ENCODE data around the gene FXYD7.

The FXYD7 gene

DNA sequence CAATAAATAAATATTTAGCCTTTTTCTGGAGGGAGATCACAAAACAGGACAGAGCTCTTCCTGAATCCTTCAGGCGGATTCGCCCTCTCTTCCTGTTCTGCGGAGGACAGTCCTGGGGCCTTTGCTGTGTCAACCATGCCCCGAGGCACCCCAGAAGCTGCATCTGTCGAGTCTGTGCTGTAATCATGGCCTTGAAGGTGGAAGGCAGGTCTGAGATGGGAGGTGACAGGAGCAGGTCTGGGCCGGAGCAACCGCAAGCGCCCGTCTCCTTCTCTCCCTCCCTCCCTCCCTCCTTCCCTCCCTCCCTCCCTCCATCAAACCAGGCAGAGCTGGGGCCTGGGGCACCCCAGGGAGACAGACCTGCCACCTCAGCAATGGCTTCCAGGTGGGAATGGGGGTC lies 32.1 kb upstream of the FXYD7 start:
- DNase-seq (ENCODE audit: low spot score), result no peak

DNA sequence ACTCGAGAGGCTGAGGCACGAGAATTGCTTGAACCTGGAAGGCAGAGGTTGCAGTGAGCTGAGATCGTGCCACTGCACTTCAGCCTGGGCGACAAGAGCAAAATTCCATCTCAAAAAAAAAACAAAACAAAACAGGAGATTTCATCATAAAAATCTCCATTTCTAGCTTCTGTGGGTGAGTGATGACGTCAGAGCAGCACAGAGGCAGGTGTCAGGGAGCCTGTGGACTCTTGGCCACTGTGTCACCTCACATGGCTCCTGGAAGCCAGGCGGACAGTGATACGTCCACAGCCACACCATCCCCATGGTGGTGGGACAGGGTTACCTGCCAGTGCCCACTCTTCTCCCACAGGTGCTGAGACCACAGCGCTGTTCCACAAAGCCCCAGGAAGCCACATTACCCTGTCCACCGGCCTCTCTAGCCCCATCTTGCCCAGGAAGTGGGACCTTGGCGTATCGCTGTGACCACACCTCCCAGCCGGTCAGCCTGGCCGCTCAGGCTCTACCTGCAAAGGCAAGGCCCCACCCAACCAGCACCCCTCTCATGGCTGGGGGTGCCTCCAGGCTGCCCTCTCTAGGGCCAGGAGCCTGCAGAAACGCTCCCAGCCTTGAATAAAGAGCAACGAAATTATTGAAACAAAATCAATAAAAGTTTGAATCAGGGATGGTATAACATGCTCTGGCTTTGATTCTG lies 29.9 kb upstream of the FXYD7 start:
- DNase-seq (ENCODE audit: low spot score), result no peak

DNA sequence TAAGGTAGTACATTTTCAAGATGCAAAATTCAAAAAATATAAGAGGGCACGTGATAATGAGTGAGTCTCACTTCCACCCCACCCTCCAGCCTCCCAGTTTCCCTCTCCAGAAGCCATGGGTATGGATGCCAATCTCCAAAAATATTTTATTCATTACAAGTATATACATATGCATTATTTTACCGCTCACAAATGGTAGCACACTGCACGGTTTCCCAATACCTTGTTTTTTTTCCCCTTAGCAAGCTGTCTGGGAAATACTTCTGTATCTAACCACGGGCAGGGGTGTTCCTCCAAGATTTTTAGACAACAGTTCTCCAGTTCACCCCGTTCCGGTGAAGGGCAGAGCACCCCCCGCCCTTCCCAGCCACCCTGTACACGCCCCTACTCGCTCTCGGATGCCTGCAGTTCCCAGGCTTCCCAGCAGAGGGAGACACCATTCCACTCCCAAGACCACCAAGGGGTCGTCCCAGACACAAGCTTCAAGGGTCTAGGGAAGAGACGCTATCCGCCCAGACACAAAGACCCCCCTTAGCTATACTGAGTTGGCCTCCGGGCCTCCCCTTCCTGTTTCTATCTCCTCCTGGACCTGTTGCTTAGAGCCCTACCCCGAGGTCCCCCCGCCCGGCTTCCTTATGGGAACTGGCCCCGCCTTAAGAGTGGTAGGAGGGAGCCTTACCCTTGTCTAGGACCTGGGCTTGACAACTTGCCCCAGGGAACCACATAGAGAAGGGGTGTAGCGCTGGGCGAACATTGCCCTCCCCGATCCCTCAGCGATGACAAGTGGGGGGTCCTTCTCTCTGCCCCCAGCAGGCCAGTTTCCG lies 28.5 kb upstream of the FXYD7 start:
- peak; percentile 68 for DNase-seq (ENCODE audit: low spot score)

DNA sequence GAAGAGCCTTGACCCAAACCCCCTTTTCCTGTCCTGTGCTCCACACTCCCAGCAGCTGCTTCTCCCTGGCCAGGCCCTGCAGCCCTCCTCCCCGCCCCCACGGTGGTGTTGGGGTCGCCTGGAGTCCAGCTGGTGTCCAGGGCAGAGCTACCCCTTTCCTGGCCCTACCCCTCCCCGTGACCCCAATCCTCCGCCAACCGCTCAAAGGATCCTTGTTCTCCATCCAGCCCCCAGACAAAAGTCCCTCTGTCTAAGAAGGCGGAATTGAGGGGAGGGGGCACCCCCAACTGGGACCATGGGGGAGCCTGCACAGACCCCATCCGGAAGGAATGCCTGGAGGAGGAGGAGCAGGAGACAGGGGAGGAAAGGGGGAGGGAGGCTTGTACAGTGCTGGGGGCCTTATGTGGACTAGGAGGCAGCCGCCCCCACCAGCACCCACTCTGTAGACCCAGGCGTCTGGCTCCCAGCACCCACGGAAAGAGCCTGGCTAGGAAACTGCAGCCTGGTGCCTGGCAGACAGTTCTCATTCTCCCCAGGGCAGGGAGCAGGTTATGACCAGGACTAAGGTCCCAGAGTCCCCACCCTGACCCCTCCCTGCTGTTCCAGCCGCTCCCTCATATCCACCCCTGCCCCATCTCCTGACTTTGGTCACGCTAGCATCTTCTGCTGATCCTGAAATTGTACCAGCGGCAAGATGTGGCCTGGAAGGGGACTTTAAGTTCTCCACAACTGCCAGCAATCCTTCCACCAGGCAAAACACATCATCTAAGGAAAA lies 27.7 kb upstream of the FXYD7 start, which contains the start of gene FXYD3:
Gene FXYD3, plus strand, starts transcription at position 647 of the 775 bp plus-strand sequence. CDS start 3,554 bp downstream, outside the sequence.
- DNase-seq (ENCODE audit: low spot score), result no peak

DNA sequence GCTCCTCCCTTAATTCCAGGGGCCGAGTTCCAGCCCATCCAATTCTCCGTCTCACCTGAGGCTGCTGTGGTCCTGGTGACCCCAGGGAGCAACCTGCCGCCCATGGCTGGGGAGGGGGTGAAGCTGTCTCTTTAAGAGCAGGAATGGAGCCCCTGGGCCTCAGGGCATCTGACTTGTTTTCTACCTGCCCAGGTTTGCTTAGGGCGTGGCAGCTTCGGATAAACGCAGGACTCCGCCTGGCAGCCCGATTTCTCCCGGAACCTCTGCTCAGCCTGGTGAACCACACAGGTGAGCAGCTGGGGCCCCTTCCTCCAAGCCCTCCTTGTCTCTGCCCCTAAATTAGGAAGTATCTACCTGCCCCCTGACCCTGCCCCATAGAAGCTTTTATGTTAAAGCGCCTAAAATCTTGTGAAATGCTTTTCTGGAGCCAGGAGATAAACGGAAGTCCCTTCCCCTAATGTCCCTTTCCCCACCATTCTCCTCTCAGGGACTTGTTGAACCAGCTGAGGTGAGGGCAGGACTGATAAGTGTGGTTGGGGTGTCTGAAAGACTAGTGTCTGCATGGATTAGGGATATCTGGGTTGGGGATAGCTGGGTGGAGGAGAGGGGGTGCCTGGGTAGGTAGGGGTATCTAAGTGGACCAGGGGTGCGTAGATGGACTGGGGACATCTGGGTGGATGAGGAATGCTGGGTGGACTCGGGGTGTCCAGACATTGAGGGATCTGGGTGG lies 26.8 kb upstream of the FXYD7 start:
- DNase-seq (ENCODE audit: low spot score), result no peak

DNA sequence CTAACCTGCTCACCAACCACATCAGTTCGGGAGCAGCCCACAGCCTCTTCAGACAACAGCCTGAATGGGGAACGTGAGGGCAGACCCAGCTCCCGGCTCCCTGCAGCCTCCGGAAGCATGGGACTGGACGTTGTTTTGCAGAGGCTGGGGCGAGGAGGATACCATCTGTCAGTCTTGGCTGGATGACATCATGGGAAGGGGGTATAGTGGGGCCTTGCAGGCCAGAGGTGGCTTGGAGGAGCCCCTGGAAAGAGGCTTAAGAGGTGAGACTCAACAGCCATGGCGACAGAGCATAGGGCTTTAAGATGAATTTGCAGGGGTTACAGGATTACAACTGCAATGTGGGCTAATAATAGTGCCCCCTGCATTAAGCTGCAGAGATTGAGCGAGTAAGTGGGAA lies 25.9 kb upstream of the FXYD7 start:
- DNase-seq (ENCODE audit: low spot score), result no peak

DNA sequence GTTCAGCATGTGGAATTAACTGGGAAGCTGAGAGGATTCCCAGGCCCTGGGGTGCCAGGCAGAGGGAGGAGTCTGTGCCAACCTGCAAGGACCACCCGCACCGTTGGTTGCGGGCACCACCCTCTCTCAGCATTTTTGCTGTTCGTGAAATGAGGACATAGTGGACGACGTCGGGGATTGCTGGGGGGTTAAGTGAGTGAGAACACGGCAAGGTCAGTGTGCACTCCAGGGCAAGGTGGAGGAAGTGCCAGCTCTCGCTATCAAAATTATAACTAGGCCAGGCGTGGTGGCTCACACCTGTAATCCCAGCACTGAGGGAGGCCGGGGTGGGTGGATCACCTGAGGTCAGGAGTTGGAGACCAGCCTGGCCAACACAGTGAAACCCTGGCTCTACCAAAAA lies 25.3 kb upstream of the FXYD7 start:
- no peak for DNase-seq (ENCODE audit: low spot score)

DNA sequence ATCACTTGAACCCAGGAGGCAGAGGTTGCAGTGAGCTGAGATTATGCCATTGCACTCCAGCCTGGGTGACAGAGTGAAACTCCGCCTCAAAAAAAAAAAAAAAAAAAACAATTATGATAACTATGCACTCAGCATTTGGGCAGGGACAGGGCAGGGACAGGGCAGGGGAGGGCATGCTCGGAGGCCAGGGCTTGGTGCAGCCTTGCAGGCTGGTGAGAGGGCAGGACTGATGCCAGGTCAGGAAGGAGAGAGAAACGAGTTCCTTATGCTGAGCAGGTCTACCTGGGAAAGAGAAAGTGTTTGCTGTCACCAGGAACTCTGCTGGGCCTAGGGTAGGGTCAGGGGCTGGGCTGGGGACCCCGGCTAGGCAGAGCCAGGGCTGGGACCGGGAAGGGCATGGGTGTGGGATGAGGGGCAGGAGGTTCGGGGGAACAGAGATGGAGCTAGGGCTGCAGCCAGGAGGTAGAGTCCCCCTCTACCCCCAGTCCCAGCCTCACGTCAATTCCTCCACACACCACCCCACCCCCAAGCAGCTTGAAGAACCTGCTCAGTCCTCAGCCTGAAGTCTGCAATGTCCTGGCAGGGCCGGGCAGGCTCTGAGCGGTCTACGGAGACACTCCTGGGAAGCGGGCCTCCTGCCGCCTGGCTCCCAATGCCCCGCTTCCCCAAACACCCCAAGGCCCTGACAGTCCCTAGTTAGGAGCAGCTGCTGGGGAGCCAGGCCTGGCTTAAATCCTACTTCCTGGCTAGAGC lies 24.6 kb upstream of the FXYD7 start:
- no peak for DNase-seq (ENCODE audit: low spot score)

DNA sequence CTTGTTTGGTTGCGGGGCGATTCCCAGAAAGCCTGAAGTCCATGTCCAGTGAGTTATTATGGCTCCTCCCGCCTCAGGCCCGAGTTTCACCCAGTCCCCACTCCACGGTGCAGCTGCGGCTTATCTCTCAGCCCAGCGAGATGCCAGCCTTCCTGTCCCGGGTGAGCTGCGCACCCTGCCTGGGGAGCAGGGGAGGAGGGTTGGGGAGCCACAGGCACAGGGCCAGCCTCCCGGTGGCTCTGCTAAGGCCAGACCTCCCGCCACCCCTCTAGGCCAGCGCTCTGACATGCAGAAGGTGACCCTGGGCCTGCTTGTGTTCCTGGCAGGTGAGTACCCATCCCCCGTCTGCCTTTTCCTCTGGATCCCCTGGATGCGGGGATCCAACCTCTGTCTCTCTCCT lies 24.0 kb upstream of the FXYD7 start:
- no peak for DNase-seq (ENCODE audit: low spot score)

DNA sequence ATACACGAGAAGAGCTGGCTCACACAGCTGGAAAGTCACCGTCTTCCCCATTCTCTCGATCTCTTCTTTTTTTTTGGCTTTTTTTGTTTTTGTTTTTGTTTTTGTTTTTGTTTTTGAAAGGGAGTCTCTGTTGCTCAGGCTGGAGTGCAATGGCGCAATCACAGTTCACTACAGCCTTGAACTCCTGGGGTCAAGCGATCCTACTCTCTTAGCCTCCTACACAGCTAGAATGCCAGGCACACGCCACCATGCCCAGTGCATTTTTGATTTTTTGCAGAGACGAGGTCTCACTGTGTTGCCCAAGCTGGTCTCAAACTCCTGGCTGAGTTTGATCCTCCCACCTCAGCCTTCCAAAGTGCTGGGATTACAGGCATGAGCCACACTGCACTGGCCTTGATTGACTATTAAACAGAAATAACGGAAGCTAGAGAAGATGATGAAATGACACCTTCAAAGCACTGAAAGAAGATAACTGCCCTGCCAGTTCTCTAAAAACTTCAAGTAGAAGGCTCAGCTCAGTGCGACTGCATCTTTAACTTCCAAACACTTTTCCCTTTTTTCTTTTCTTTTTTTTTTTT lies 23.4 kb upstream of the FXYD7 start:
- DNase-seq (ENCODE audit: low spot score), result no peak

DNA sequence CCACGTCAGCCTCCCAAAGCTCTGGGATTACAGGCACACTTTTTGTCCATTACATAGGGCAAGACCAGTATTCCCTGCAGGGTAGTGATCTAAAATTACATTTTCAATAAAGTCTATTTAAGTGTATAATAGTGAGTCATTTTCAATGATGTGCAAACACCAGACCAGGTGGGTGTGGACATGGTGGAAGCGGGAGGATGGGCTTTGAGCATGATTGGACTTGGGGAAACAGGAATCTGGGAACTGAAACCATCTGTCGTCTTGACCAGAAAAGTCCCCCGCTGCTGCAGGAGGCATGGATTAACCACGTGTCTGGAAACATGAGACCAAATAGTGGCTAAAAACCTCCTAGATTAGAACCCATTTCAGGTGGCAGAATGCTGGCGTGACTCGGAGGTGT lies 22.6 kb upstream of the FXYD7 start:
- DNase-seq (ENCODE audit: low spot score), result no peak

DNA sequence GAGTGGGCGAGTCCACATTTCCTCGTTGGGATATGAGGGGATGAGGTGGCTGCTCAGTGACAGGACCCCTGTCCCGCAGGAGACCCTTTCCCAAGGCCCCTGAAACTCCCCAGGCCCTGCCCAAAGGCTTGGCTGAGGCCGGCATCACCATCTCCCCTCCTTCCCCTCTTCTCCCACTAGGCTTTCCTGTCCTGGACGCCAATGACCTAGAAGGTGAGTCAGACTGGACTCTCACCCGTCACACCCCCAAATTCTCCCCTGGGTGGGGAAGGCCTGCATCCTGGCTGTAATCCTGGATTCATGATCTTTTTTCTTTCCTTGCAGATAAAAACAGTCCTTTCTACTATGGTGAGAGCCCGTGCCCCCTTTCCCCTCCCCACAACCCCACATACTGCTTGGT lies 22.2 kb upstream of the FXYD7 start:
- no peak for DNase-seq (ENCODE audit: low spot score)

DNA sequence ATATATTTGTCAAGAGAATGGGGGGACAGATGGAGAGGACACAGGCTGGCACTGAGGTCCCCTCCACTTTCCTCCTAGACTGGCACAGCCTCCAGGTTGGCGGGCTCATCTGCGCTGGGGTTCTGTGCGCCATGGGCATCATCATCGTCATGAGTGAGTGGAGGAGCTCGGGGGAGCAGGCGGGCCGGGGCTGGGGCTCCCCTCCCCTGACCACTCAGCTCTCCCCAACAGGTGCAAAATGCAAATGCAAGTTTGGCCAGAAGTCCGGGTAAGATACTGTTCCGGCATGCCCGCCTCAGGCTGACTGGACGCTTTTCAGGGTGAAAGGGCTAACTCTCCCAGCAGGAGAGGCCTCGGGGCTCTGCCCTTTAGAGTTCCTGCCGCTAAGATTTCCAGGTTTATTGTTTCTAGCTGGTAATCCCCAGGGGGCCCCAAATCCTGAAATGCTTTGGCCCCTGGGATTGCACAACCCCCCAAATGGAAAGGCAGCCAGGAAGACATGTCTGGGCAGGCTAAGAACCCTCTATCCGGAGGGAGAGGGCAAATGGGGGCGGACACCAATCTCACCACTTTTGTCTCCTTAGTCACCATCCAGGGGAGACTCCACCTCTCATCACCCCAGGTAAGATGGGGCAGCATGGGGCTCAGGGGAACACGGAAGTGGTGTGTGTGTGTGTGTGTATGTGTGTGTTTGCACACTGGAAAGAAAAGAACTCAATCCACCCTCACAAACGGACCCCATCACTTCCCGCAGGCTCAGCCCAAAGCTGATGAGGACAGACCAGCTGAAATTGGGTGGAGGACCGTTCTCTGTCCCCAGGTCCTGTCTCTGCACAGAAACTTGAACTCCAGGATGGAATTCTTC lies 20.1 kb upstream of the FXYD7 start:
- no peak for DNase-seq (ENCODE audit: low spot score)

DNA sequence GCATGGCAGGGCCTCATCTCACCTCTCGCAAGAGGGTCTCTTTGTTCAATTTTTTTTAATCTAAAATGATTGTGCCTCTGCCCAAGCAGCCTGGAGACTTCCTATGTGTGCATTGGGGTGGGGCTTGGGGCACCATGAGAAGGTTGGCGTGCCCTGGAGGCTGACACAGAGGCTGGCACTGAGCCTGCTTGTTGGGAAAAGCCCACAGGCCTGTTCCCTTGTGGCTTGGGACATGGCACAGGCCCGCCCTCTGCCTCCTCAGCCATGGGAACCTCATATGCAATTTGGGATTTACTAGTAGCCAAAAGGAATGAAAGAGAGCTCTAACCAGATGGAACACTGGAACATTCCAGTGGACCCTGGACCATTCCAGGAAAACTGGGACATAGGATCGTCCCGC lies 19.5 kb upstream of the FXYD7 start:
- DNase-seq (ENCODE audit: low spot score), result no peak

DNA sequence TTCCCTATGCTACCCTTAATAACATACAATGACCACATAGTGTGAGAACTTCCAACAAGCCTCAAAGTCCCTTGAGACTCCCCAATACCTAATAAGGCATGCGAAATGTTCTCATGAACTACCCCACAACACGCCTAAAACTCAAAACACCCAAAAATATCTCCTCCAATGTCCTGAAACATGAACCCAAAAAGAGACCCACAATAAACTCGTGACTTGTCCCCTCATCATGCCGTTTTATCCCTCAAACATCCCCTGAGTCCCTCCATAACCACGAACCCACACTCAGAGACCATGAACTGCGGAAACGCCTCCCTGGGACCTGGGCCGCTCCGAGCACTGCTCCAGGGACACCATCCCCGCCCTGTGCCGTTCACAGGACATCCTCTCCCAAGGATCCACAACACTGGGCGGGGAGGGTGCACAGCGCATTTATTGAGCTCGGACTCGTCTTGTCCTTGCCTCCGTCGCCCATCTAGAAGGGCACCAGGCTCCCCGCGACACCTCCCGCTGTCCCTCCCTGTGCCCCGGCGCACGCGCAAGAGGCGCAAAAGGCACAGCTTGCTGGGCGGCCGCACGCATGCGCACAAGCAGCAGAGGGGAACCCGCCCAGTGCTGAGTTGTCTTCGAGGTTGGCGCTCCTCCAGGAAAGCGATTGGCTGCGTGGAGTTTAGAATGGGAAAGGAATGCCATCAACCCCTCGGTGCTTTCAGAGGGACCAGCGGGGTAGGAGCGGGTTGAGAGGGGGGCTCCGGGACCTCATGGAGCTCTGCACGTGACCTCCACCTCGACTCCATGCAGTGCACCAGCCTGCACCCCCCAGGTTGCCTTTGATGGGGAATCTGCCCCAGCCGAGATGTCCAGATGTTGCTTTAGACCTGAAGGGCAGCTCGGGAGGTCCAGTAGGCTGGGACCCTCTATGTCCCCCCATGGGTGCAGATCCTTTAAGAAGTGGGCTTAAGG lies 18.7 kb upstream of the FXYD7 start:
- peak; percentile 89 for DNase-seq (ENCODE audit: low spot score)

DNA sequence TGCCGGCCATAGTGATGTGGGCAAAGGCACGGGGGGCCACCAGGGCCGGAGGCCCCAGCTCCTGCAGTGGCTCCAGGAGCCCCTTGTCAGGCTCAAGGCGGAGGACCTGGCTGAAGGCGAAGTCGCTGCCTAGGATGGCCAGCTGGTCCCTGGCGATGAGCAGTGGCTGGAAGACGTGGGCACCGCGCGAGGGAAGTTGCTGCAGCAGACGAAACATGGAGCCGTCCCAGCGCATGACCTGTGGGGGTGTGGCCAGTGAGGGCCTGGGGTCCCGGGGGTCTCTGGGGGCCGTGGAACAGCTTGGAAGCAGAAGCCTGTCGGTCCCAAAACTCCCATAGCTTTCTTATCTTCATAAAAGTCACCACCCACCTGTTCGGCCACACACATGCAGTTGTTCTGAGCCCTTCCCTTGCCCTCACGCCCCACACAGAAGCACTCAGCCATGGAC lies 17.8 kb upstream of the FXYD7 start:
- DNase-seq (ENCODE audit: low spot score), result no peak

DNA sequence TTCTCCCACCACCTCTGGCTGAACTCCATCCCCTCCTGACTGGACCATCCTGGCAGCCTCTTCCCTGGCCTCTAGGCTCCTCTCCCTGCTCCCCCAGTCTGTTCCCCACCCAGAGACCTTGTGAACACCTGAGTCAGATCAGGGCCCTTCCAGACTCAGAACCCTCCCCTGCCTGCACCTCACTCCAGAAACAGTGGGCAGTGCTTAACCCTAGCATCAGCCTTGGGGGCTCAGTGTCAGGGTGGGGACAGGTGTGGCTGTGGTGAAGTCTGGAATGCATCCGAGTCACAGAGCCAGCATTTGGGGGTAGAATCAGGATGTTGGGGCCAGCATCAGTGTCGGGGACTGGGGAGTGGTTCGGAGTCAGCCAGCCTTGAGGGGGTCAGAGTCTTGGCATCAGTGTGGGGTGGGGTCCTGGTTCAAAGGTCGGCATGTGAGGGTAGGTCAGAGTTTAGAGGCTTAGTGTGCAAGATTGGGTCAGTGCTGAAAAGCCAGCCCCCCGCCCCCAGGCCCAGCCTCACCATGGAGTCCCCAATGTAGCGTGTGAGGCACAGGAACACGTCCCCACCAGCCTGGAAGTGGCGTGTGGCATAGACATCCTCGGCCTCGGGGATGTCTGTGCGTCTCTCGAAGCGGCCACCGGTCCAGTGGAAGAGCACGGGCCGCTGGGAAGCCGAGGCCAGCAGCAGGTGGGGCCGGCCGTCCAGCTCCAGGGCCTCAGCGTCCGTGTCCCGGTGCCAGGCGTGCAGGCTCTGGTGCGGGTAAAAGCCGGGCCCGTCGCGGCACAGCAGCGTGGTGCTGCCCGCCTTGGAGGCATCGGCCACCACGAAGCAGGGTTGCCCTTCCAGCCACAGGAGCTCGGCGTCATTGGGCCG lies 17.1 kb upstream of the FXYD7 start:
- no peak for DNase-seq (ENCODE audit: low spot score)

DNA sequence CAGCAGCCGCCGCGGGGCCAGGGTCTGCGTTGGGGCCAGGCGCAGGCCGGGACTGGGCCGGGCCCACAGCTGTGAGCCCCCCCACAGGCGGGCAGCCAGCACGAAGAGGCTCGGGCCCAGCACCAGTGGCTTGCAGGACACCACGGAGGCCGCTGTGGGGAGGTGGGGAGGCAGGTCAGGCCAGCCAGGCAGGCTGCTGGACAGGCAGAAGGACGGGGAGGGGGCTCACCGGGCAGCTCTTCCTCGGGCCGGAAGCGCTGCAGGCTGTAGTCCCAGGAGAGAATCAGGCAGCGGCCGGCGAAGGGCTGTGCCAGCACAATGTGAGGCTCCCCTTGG lies 16.5 kb upstream of the FXYD7 start:
- DNase-seq (ENCODE audit: low spot score), result no peak

Data from CD4-positive, alpha-beta T cell treated with Interleukin-2 at 100 ng/mL for 4 hours (primary cell).